Retinal pigment epithelial cell (primary cell): ENCODE measurements around the gene C16orf74.

Experiments
- DNase-seq: peaks from one replicate; pipeline ENCODE4 v3.0.0-alpha.2; 2010; ENCODE audit warnings: low read depth
- H3K4me3 ChIP-seq: 2 replicates; pipeline ENCODE4 v1.5.1; 2011; ENCODE audit warnings: mild to moderate bottlenecking, low read length, control low read depth, moderate library complexity
- CTCF ChIP-seq: conservative IDR thresholded peaks from 2 replicates; pipeline ENCODE4 v1.5.1; 2011; ENCODE audit warnings: low read depth, low read length, control low read depth, inconsistent platforms

The C16orf74 gene

DNA sequence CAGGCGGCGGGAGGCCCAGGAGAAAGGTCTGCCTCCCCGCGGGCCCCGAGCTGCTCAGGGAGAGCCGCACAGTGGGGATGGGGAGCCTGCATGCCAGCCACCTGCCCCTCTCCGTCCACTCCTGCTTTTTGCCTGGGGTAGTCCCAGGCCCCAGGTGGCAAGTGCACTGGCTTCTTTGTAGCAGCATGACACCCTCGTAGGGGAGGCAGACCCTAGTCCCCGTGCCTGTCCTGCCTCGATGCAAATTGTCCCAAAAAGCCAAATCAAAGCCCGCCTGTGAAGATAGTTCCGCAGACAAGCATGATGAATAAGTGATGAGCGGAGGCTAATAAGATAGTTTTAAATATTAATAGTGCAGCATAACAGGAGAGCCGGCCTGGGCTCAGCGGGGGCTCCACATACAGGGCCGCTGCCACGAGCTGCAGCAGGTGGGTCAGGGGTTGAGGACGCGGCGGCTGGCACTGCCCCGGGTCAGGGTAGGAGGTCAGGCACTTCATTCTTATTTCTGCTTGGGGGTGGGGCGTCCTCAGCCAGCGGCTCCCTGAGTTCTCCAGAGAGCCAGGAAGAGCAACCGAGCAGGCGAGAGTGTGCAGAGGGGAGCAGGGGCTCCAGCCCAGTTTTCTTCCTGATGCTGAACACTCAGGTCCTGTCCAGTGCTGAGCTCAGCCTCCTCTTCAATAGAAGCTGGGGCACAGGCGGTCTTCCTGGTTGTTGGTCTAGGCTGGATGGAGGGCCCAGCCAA lies 89.0 kb downstream of the C16orf74 start:
- no peak for TF ChIP-seq CTCF

GRCh38 chr16:85660843-85661739 lies 89.8 kb downstream of the C16orf74 start:
- no peak for DNase-seq
- TF ChIP-seq CTCF, result no peak

More for the DNA sequence above, 89.0 kb downstream of the C16orf74 start:
- H3K4me3 ChIP-seq, result no peak overlapping the region
- DNase-seq, result no peak

DNA sequence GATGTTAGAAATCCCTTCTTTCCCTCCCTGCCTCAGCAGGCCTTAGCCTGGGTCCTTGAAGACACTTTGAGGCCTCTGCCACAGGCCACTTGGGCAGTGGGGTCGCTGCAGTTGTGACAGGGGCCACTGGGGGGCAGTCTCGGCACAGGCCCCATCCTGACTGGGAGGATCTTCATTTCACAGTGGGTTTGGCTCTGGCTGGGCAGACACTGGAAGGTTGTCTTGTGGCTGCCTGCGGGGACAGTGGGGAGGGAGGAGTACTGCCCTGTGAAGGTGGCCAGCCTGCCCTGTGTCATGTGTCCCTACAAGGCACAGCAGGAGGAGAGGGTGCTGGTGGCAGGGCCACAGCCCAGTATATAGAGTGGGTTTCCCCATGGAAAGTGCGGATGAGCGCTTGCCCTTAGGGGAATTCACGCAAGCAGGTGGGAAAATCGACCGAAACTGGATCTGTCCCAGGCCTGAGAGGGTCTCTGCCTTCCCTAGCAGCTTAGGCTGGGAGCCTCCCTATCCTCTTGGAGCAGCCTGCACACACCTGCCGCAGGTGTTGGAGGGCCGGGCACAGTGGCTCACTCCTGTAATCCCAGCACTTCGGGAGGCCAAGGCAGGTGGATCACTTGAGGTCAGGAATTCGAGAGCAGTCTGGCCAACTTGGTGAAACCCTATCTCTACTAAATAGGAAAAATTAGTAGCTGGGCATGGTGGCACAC lies 90.9 kb downstream of the C16orf74 start:
- peak; percentile 98 for TF ChIP-seq CTCF
- DNase-seq, result no peak
- no peak overlapping the region for H3K4me3 ChIP-seq

More at GRCh38 chr16:85660843-85661739, 89.8 kb downstream of the C16orf74 start:
- no peak overlapping the region for H3K4me3 ChIP-seq

GRCh38 chr16:85659336-85659735 lies 91.6 kb downstream of the C16orf74 start:
- H3K4me3 ChIP-seq, result no peak overlapping the region
- DNase-seq, result no peak
- no peak for TF ChIP-seq CTCF

GRCh38 chr16:85658504-85659326 lies 92.2 kb downstream of the C16orf74 start:
- TF ChIP-seq CTCF, result no peak
- no peak overlapping the region for H3K4me3 ChIP-seq
- no peak for DNase-seq

DNA sequence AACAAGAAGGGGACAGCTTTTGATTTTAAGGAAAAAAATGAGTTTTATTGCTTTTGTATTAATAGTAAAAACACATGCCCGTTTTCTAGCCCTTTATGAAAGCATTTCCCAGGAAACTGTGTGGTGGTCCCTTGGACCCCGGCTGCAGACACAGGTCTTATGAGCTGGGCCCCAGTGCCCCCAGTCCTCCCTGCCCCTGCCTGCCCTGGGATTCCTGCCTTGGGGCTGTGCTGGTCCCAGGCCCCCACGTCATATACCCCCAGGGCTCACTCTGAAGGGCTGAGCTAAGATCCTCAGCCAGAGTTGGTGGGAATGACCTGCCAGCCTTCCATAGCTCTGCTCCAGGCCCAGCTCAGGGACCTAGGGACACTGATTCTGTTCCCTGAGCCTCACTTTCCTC lies 92.9 kb downstream of the C16orf74 start:
- no peak for TF ChIP-seq CTCF
- no peak for DNase-seq

More for the DNA sequence above, 92.9 kb downstream of the C16orf74 start:
- H3K4me3 ChIP-seq, result no peak overlapping the region
